Stimulated activated naive CD4-positive, alpha-beta T cell (primary cell): ENCODE results near the gene AGRN.
A peak's percentile ranks its signal among the peaks of the same experiment; 100 is the strongest.
"Not testable (repeated sequence)": the region's sequence is repeated elsewhere in the genome, so short reads cannot be mapped to it uniquely, and the experiment has no call there.

Experiments used
- DNase-seq, 6 experiments: peaks; one replicate each; lab custom pipeline; 2025; lab: John Stamatoyannopoulos, UW

The AGRN gene

DNA sequence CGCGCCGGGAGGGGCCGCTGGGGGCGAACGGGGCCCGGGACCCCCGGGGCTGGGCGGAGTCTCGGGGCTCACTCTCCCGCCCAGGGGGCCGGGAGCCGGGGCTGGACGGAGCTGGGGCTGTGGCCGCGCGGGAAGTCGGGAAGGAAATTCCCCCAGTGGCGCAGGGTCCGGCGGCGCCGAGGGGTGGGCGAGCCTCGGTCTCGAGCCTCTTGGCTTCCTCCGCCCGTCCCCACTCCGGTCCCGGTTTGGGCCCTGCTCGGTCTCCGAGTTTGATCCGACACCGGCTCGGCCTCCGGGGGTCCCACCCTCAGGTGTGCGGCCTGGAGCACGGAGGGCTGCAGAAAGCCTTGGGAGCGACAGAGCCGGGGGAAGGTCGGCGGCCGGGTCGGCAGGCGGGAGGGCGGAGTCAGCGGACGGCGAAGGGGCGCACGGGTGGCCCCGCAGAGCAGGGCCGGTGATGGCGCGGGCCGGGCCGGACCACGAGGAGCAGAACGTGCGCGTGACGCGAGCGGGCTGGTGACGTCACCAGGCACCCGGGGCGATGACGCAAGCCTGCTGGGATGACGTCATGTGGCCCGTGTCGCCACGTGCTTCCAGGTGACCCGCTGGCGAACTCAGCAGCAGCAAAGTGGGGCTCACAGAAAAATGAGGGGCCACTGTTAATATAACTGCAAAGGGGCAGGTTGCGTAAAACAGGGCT is 19.4 kb upstream of the AGRN start:
- DNase-seq, result peak; percentile 60 to 77 (median 69)

DNA sequence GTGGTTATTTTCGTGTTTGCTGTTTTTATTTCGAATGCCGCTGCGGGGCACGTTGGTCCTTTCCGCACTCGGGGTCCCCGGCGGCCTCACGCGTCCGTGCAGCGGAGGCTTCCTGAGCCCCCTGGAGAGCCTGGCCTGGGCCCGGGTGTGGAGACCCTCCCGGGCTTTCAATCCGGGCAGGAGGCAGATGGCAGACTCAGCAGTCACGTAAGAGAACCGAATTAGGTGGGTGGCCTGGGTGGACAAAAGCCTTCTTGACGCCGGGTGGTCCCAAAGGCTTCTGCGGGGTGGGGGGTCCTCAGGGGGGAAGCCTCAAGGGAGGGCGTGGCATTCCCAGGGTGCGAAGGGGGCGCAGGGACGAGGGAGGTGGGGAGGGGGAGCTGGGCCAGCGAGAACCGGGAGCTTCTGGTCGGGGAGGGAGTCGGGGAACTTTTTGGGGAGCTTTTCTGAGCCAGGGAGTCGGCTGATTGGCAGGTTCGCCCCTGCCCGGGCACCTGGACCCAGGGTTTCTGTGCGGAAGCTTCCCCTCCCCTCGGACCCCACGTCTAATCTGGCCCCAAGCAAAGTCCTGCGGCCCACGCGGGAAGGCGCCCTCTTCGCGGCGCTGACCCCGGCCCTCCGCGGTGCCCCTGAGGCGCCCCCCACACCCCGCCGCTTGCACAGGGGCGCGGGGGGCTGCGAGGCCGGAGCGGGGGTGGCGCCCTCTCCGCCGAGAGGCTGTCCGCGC is 18.7 kb upstream of the AGRN start:
- peak in 2 of 6 experiments; percentile 49 to 54 for DNase-seq

- DNase-seq, result no peak
These were observed 16.1 kb upstream of the AGRN start for GRCh38 chr1:1003618-1004419.

- no peak for DNase-seq
These were observed 15.5 kb upstream of the AGRN start for GRCh38 chr1:1004420-1004779.

- DNase-seq, result no peak
These were observed 14.9 kb upstream of the AGRN start for GRCh38 chr1:1004780-1005697.

DNA sequence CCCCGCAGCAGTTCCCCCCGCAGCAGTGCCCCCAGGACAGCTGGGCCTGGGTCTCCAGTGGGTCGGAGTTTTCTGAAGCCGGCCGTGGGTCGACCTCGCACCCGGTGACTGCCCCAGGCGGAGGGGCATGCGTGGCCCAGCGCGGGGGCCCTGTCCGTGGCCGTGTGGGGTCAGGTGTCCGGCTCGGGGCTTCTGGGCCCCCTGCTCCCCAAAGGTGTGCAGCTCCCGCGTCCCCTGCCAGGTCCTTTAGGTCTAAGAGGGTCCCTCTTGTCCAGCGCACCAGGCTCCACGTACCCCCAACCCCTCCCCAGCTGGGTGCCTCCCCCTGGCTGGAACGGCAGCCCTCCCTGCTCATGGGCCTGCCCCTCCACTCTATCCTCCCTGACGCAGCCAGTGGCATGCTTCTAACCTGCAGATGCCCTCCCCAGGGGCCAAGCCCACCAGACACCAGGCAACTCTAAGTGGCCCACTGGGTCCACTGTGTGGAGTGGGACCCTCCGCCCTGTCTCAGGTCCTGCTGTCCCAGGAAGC is 14.1 kb upstream of the AGRN start:
- no peak for DNase-seq

DNA sequence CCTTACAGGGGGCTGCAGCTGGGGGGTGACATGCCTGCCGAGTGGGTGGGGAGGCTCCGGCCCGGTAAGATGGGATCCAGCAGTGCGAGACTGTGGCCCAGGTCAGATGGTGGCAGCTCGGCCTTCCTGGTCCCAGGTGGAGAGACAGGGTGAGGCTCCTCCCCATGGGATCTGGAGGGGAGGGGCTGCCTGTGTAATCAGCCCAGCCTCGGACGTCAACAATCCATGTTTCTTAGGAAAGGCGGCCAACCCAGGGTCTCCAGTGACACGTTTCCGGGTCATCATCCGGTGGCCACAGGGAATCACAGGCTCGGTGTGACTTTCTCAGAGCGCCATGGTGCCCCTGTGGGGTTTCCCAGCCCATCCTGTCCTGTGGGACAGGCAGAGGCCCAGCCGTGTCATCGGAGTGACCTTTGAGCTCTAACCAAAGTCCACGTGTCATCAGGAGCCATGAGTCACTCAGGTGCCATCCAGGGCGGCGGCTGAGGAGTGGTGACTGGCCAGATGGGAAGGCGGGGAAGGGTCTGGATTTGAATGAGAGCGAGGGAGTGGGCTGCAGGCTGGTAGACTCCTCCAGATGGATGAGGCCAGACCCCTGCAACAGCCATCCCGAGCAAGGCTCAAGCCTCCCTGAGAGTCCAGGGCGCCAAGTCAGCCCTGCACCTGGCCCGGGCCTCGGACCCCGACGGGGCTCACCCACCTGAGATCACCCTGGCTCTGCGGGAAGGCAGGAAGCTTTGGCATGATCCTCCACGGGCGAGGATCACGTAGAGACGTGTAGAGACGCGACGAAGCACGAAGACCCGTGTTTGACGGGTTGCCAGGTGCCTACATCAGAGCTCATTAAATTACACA is 13.4 kb upstream of the AGRN start:
- DNase-seq, result no peak

GRCh38 chr1:1010131-1010530 is 9.8 kb upstream of the AGRN start:
- not testable (repeated sequence) for DNase-seq

- DNase-seq, result no peak
These were observed 8.4 kb upstream of the AGRN start for GRCh38 chr1:1011396-1011949.

- not testable (repeated sequence) for DNase-seq
These were observed 7.2 kb upstream of the AGRN start for GRCh38 chr1:1012736-1013104.

- peak; percentile 76 to 88 (median 81) for DNase-seq
These were observed 6.6 kb upstream of the AGRN start, which contains the start of gene ISG15 for GRCh38 chr1:1013105-1013921. Gene ISG15 (plus strand): TSS chr1:1013497. CDS start chr1:1013574, 77 bp downstream.

- peak in 1 of 6 experiments; percentile 29 for DNase-seq
These were observed 5.8 kb upstream of the AGRN start for GRCh38 chr1:1013922-1014648.

GRCh38 chr1:1014799-1015681 is 4.9 kb upstream of the AGRN start:
- DNase-seq, result no peak

DNA sequence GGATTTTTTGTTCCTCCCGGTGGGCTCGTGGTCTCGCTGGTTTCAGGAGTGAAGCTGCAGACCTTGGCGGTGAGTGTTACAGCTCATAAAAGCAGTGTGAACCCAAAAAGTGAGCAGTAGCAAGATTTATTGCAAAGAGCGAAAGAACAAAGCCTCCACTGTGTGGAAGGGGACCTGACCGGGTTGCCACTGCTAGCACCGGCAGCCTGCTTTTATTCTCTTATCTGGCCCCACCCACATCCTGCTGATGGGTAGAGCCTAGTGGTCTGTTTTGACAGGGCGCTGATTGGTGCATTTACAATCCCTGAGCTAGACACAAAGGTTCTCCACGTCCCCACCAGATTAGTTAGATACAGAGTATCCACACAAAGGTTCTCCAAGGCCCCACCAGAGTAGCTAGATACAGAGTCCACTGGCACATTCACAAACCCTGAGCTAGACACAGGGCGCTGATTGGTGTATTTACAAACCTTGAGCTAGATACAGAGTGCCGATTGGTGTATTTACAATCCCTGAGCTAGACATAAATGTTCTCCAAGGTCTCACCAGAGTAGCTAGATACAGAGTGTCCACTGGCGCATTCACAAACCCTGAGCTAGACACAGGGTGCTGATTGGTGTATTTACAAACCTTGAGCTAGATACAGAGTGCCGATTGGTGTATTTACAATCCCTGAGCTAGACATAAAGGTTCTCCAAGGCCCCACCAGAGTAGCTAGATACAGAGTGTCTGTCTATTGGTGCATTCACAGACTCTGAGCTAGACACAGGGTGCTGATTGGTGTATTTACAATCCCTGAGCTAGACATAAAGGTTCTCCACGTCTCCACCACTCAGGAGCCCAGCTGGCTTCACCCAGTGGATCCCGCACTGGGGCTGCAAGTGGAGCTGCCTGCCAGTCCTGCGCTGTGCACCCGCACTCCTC is 2.3 kb upstream of the AGRN start:
- not testable (repeated sequence) for DNase-seq

DNA sequence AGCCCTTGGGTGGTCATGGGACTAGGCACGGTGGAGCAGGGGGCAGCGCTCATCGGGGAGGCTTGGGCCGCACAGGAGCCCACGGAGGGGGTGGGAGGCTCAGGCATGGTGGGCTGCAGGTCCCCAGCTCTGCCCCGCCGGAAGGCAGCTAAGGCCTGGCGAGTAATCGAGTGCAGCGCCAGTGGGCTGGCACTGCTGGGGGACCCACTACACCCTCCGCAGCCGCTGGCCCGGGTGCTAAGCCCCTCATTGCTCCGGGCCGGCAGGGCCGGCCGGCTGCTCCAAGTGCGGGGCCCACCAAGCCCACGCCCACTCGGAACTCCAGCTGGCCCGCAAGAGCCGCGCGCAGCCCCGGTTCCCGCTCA is 1.6 kb upstream of the AGRN start:
- not testable (repeated sequence) for DNase-seq
